Measurements from ENCODE around the gene OR2AG2.

Gene OR2AG2

DNA sequence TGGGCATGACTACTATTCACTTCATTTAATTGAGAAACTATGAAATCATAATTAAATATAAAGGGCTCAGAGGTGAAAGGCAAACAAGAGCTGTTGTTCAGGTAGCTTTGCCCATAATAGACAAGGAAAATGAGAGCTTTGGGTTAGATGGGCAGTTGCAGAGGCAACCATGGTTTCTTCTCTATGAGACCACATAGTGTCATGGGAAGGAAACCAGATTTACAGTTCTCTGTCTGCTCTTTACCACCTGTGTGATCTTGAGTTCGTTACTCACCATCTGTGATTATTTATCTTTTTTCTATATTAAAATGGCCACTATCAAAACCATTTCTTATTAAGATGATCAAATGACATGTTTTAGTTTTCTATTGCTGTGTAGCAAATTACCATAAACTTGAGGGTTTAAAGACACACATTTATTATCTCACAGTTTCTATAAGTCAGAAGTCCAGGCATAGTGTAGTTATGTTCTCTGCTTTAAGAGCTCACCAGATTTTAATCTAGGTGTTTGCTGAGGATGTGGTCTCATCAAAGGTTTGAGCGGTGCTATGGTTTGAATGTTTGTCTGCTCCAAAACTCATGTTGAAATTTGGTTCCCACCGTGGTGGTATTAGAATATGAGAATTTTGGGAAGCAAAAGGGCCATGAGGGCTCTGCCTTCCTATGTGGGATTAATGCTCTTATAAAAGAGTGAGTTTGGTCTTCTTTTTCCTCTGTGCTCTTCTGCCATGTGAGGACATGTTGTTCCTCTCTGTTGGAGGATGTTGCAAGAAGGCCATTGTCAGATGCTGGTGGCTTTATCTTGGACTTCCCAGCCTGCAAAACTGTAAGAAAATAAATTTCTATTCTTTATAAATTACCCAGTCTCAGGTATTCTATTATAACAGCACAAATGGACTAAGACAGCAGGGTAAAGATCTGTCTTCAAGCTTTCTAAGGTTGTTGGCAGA, 38.2 kb downstream of the OR2AG2 start:
- no peak for DNase-seq (ENCODE audit: low read depth in 2 of 2)
- no peak overlapping the region for H3K4me3 ChIP-seq (replicated peaks in 1 of 2; ENCODE audit: low read depth in 2 of 2, low read length in 2 of 2)
- TF ChIP-seq, protein P1, sequence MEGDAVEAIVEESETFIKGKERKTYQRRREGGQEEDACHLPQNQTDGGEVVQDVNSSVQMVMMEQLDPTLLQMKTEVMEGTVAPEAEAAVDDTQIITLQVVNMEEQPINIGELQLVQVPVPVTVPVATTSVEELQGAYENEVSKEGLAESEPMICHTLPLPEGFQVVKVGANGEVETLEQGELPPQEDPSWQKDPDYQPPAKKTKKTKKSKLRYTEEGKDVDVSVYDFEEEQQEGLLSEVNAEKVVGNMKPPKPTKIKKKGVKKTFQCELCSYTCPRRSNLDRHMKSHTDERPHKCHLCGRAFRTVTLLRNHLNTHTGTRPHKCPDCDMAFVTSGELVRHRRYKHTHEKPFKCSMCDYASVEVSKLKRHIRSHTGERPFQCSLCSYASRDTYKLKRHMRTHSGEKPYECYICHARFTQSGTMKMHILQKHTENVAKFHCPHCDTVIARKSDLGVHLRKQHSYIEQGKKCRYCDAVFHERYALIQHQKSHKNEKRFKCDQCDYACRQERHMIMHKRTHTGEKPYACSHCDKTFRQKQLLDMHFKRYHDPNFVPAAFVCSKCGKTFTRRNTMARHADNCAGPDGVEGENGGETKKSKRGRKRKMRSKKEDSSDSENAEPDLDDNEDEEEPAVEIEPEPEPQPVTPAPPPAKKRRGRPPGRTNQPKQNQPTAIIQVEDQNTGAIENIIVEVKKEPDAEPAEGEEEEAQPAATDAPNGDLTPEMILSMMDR (IDR thresholded peaks at IDR 0.05; ENCODE audit: low read depth, low read length) = no peak

- no peak overlapping the region for H3K4me3 ChIP-seq (replicated peaks in 1 of 2; ENCODE audit: low read depth in 2 of 2, low read length in 2 of 2)
- no peak for DNase-seq (ENCODE audit: low read depth in 2 of 2)
- TF ChIP-seq, protein P1 (IDR thresholded peaks at IDR 0.05; ENCODE audit: low read depth, low read length) = no peak
These were observed 43.6 kb downstream of the OR2AG2 start for GRCh38 chr11:6727971-6728760.

DNA sequence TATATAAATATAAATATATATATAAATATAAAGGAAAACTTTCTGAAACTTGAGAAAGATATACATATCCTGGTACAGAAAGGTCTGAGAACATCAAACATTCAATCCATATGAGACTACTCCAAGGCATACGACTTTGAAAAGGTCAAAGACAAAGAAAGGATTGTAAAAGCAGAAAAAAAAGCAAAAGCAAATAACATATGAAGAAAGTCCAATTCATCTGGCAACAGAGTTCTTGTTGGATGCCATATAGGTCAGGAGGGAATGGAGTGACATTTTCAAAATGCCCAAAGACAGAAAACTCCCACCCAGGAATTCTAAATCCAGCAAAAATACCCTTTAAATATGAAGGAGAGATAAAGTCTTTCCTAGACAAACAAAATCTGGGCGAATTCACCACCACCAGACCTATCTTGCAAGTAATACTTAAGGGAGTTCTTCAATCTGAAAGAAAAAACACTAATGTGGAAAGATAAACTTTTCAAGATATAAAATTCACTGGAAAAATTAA, 46.3 kb downstream of the OR2AG2 start:
- TF ChIP-seq, protein P1 (IDR thresholded peaks at IDR 0.05; ENCODE audit: low read depth, low read length) = no peak
- H3K4me3 ChIP-seq (replicated peaks in 1 of 2; ENCODE audit: low read depth in 2 of 2, low read length in 2 of 2) = no peak overlapping the region
- DNase-seq (ENCODE audit: low read depth in 2 of 2) = no peak

GRCh38 chr11:6724013-6724412, 47.8 kb downstream of the OR2AG2 start:
- H3K4me3 ChIP-seq (replicated peaks in 1 of 2; ENCODE audit: low read depth in 2 of 2, low read length in 2 of 2) = no peak overlapping the region
- DNase-seq (ENCODE audit: low read depth in 2 of 2) = peak in 1 of 2 donors; percentile 8
- TF ChIP-seq, protein P1 (IDR thresholded peaks at IDR 0.05; ENCODE audit: low read depth, low read length) = no peak

DNA sequence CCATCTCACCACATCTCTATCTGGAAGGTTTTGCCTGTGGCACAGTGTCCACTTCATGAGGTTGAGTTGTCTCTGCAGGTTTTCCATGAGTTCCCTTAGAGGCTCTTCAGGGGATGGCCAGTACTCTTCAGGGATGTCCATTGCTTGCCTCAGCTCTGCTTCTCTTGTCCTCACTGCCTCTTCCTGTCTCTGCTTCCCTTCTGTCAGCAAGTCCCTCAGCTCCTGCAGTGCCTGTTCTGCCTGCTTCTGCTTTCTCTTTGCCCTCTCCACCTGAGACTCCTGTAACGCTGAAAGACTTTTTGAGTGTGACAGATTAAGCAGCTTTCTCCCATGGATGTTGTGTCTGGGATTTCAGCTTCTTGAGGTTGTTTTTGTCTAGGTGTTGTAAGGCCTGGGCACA, 50.4 kb downstream of the OR2AG2 start:
- TF ChIP-seq, protein P1 (IDR thresholded peaks at IDR 0.05; ENCODE audit: low read depth, low read length) = no peak
- no peak overlapping the region for H3K4me3 ChIP-seq (replicated peaks in 1 of 2; ENCODE audit: low read depth in 2 of 2, low read length in 2 of 2)
- no peak for DNase-seq (ENCODE audit: low read depth in 2 of 2)

- peak; percentile 8 to 33 for DNase-seq (ENCODE audit: low read depth in 2 of 2)
- TF ChIP-seq, protein P1 (IDR thresholded peaks at IDR 0.05; ENCODE audit: low read depth, low read length) = no peak
- H3K4me3 ChIP-seq (replicated peaks in 1 of 2; ENCODE audit: low read depth in 2 of 2, low read length in 2 of 2) = no peak overlapping the region
These were observed 52.2 kb downstream of the OR2AG2 start for GRCh38 chr11:6719576-6719975.

Measured in cardiac fibroblast (primary cell).